NCI-H82 (cell line): ENCODE results near the gene COL12A1.
"Not testable (repeated sequence)": the region's sequence is repeated elsewhere in the genome, so short reads cannot be mapped to it uniquely, and the experiment has no call there.

Source experiments
- DNase-seq: peaks from one replicate; lab custom pipeline; 2025; lab: John Stamatoyannopoulos, UW

Gene COL12A1

GRCh38 chr6:75211920-75212590 is 6.2 kb upstream of the COL12A1 start:
- no peak for DNase-seq

GRCh38 chr6:75210885-75211739 is 5.3 kb upstream of the COL12A1 start:
- DNase-seq: peak; percentile 71

GRCh38 chr6:75209184-75209723 is 3.4 kb upstream of the COL12A1 start:
- no peak for DNase-seq

- DNase-seq: peak; percentile 80
Observed at GRCh38 chr6:75208298-75209183, 2.7 kb upstream of the COL12A1 start.

GRCh38 chr6:75206576-75207342 is 906 bp upstream of the COL12A1 start:
- peak; percentile 46 for DNase-seq

GRCh38 chr6:75204959-75205775 is 686 bp downstream of the COL12A1 start:
- DNase-seq: no peak

- DNase-seq: peak; percentile 74
Observed at GRCh38 chr6:75204217-75204958, 1.5 kb downstream of the COL12A1 start.

GRCh38 chr6:75203721-75204120 is 2.1 kb downstream of the COL12A1 start:
- no peak for DNase-seq

GRCh38 chr6:75202676-75203131 is 3.1 kb downstream of the COL12A1 start:
- no peak for DNase-seq

- DNase-seq: peak; percentile 17
Observed at GRCh38 chr6:75201901-75202672, 3.8 kb downstream of the COL12A1 start.

- DNase-seq: no peak
Observed at GRCh38 chr6:75201021-75201420, 4.8 kb downstream of the COL12A1 start.

- DNase-seq: no peak
Observed at GRCh38 chr6:75199889-75200288, 6.0 kb downstream of the COL12A1 start.

GRCh38 chr6:75196081-75196687 is 9.7 kb downstream of the COL12A1 start:
- DNase-seq: no peak

- DNase-seq: no peak
Observed at GRCh38 chr6:75188221-75188925, 17.5 kb downstream of the COL12A1 start.

- not testable (repeated sequence) for DNase-seq
Observed at GRCh38 chr6:75186581-75186980, 19.3 kb downstream of the COL12A1 start.

GRCh38 chr6:75183099-75183541 is 22.7 kb downstream of the COL12A1 start:
- no peak for DNase-seq

GRCh38 chr6:75180864-75181263 is 25.0 kb downstream of the COL12A1 start:
- DNase-seq: no peak

- DNase-seq: no peak
Observed at GRCh38 chr6:75178757-75179156, 27.1 kb downstream of the COL12A1 start.
